SIG-M5 (cell line): Measurements from ENCODE around the gene OR10D3.
"Not testable (repeated sequence)": the region's sequence is repeated elsewhere in the genome, so short reads cannot be mapped to it uniquely, and the experiment has no call there.

ENCODE experiments used
- DNase-seq: peaks from one replicate; lab custom pipeline; 2025; lab: John Stamatoyannopoulos, UW

The OR10D3 gene, protein sequence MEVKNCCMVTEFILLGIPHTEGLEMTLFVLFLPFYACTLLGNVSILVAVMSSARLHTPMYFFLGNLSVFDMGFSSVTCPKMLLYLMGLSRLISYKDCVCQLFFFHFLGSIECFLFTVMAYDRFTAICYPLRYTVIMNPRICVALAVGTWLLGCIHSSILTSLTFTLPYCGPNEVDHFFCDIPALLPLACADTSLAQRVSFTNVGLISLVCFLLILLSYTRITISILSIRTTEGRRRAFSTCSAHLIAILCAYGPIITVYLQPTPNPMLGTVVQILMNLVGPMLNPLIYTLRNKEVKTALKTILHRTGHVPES

DNA sequence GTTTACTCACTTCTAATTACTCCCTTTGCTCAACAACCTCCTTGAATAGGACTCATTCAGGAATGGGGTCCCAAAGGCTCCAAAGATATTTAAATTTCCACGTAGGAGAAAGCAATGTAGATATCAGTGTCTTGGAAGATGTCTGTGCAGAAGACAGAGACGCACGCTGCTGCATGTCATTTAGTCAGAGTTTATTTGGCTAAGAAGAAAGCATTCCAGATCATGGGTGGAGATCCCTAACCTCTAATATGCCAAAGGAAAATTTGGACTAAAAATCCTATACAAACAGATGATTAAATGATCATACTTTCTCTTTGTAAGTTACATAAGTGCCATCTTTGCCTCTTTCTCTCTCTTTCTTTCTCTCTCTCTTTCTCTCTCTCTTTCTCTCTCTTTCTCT is at the start of gene OR10D3:
Gene OR10D3, plus strand, starts transcription at position 278 of the 400 bp plus-strand sequence. CDS start 1,925 bp downstream, outside the sequence.
- DNase-seq = no peak

DNA sequence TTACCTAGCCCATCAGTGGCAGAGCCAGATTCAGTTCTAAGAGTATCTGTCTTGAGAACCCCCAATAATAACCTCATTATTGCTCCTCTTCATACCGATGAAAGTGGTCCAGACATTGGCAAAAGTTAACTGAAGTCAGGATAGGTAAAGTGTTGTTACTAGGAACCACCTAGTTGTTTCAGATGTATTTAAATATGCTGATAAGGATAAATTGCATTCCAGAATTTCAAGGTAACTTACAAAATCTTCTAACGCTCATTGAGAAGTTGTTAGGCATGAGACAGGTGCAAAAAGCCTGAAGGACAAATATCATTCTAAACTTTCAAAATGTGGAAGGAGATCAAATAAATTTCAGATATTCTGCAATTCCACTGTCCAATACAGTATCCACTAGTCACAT is 40.1 kb upstream of the OR10D3 start:
- DNase-seq = no peak

DNA sequence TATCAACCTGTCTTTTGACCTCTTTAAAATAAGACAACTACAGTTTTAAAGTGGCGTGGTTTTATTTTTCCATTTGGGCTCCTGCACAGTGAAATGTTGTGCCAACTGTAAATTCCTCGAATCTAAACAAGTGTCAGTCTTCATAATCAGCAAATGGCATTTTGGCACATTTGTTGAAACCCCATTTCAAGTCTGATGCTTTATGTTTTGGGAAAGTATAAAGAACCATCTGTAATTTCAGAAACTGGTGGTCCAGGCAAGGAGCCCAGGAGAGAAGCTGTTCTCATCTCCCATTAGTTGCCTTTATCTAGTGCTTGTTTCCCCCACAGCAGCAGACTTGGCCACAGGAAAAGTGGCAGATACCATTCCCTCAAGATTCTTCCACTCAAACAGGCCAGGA is 35.2 kb upstream of the OR10D3 start:
- DNase-seq = no peak

DNA sequence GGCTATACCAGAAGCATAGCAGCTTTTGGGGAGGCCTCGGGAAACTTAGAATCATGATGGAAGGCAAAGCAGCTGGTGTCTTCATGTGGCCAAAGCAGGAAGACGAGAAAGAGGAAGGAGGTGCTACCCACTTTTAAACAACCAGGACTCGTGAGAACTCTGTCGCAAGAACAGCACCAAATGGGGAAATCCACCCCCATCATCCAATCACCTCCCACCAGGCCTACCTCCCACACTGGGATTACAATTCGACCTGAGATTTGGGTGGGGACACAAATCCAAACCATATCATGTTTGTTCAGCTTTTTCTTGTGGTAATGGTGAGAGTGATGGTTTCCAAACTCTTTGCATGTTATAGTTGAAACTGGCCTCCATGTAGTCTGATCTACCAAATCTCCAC is 32.5 kb upstream of the OR10D3 start:
- DNase-seq = no peak

GRCh38 chr11:124152770-124153407 is 30.3 kb upstream of the OR10D3 start:
- no peak for DNase-seq

DNA sequence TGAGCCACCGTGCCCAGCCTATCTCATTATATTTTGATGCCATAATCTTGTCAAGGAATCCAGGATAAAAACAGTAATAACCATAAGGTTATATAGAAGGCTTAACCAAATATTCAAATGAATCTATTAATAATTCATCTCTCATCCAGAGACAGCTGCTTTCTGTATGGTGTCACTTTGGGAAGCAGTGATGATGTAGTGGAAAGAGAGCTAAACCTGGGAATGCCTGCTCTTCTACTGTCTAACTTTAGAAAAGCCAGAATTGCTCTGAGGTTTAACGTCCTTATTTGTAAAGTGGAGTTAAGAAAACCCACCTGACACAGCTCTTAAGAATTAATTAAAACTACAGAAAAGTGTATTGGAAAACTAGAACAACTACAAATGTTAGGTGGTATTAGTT is 29.3 kb upstream of the OR10D3 start:
- no peak for DNase-seq

DNA sequence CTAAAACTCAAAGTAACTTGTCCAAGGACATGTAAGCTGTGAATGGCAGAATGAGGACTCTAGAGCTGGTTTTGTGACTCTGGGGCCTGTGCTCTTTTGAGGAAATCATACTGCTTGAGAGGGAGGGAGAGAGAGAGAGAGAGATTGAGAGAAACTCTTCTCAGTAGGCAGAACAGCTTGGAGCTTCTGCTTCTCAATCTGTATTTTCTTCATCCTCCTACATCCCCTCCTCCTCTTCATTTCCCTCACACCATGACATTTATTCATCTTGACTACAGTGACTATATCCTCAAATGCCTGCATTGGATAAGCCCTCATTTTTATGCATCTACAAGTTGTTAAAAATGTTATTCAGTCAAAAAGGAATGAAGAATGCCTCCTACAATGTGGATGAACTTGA is 23.7 kb upstream of the OR10D3 start:
- DNase-seq = no peak

- DNase-seq = no peak
Measured at GRCh38 chr11:124160986-124161385, 22.2 kb upstream of the OR10D3 start.

GRCh38 chr11:124167826-124168231 is 15.3 kb upstream of the OR10D3 start:
- no peak for DNase-seq

GRCh38 chr11:124168796-124169195 is 14.3 kb upstream of the OR10D3 start:
- no peak for DNase-seq

DNA sequence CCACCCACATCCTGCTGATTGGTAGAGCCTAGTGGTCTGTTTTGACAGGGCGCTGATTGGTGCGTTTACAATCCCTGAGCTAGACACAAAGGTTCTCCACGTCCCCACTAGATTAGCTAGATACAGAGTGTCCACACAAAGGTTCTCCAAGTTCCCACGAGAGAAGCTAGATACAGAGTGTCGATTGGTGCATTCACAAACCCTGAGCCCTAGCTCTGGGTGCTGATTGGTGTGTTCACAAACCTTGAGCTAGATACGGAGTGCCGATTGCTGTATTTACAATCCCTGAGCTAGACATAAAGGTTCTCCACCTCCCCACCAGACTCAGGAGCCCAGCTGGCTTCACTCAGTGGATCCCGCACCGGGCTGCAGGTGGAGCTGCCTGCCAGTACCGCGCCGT is 12.8 kb upstream of the OR10D3 start:
- not testable (repeated sequence) for DNase-seq

- DNase-seq = no peak
Measured at GRCh38 chr11:124170801-124171586, 12.2 kb upstream of the OR10D3 start.

DNA sequence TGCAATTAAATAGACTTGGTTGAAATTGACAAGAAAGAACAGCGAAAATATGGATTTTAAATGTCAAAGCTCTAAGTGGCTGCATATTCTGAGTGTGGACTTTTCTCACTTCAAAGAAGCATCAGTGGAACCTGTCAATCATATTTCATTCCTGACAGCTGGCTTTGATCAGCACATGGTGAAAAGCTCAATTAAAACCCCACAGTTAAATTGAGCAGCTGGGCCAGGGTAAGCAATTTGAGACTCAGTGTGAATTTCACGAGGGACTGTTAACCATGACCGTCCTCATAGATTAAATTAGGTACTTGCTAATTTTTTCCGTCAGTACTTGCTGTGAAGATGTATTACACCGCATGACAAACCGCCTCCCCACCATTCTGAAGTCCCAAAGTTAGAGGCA is 11.0 kb upstream of the OR10D3 start:
- DNase-seq = no peak

GRCh38 chr11:124172599-124172998 is 10.5 kb upstream of the OR10D3 start:
- DNase-seq = no peak

DNA sequence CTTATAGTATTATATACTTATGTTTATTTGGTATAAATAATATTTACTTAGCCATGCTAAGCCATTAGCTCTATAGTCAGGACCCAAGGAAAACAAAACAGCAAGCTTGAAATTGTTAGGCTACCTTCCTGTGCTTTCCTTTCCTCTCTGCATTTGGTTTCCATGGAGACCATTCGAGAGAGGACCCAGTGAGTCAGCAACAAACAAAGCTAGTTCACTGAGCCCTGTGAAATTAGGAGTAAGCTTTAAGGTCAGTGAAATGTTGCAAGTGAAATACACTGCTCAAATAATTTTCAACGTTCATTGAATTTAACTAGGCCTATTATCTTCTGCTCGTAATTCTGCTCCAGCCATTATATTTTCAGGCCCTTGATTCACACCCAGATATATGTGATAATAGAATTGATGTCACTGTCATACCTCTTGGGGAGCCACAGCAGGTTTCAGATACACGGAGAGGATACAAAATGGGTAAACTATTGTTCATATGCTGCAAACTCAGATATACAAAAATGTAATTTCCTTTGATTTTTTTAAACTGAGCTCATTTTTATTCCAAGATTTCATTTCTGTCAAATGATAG is 9.1 kb upstream of the OR10D3 start:
- no peak for DNase-seq

DNA sequence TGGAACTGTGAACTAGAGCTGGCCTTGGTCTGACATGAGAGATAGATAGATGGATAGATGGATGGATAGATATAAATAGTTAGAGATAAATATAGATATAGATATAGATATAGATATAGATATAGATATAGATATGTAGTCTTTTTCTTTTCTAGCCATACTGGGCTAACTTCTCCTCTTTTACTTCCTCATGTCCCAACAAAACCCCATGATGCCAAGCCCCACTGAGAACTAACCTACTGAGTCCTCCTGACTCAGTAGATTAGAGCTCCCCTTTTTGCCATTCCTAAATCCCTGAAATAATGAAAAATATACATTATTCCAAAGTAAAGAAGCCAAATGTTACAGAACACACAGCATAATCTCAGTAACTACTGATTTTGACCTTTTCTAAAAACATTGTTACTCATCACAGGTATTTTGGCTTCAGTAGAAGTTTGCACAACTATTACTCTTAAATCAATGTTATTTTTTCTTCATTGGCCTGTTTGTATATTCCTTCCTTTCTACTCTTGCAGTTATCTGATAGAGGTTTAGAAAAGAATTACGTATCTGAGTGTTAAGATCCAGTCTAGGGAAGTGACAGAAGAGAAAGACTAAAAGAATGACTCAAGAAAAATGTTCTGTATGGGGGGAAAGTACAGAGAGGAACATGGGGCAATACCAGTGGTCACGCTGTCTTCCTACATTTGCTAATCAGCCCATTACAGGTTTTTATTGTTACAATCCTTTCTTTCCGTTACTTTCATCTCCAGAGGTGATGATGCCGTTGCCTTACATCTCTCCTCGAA is 6.0 kb upstream of the OR10D3 start:
- DNase-seq = no peak

DNA sequence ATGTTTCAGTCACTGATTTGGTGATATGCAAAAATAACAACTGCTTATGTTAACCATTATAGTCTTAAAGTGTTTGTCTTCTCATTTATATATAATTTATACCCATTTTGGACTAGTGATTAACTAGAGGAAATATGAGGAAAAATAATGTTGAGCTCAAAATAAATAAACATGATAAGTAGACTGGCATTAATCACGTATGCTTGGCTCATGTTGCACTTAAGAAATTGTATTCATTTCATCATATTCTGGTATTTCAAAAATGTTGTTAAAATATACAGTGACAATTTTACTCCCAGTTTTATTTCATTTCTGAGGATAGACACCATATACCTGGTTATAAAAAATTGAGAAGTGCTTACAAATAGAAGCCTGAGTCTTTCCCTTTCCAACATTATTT is 3.8 kb upstream of the OR10D3 start:
- DNase-seq = no peak

DNA sequence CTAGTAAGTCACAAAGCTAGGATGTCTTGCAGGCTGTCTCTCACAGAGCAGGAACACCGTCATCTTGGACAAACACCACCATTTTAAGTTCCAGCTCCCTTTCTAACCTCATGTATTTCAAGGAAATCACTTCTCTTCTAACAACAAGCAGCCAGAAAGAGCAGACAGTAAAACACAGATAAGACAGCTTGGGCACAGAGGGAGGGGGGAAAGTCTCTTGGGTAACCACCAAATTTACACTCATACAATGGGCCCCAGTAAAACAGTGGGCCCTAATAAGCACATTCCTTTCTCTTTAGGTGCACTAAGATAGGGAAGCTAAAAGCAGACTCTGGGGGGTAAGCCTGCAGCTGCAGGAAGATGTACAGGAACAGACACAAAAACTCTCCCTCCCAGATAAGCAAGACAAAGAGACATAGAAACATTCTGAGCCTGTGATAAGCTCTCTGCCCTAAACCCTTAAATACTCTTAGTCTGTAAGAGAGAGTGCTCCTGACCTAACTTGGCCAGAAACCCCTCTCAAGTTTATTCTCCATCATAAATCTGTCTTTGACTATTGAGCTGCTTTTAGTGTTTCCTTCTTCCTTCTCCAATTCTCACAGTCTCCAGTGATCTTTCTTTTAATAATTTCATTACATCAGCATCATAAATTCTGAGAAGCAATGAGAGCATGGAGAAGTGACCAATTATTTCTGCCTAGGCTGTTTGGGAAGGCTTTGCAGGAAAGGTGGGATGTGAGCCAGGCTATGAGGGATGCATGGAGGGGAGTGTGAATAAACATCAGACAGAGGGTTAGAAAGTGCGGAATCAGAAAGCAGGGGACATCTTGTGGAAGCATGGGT is 7.4 kb downstream of the OR10D3 start:
- DNase-seq = no peak

- DNase-seq = no peak
Measured at GRCh38 chr11:124193221-124194010, 10.3 kb downstream of the OR10D3 start.
